MCF 10A (cell line): Measurements from ENCODE around the gene FCHSD2. TPM values are rescaled to one million over a fixed set of nuclear protein-coding genes. Genes with fewer than 3 reads are reported as not detected.

Source experiments
- BruUV-seq: library from RNA; stranded (reverse); fragments of 400-500 nt; replicated peaks from 2 replicates; lab custom pipeline; 2021; lab: Mats Ljungman, UMichigan
- CTCF ChIA-PET: fragments of 300-600 bp; sonication (Branson Sonifier 250); formaldehyde crosslinking; extraction: SDS; loops from one replicate; lab custom pipeline; 2021; ENCODE audit warnings: antibody characterized with exemption, inconsistent platforms; lab: Yijun Ruan, JAX
- POLR2A ChIA-PET: fragments of 300-600, 350-650 bp; sonication (Branson Sonifier 250); formaldehyde crosslinking; extraction: SDS; loops from one replicate; lab custom pipeline; 2020; ENCODE audit warnings: antibody characterized with exemption, inconsistent platforms; lab: Yijun Ruan, JAX
- DNase-seq: peaks from one replicate; pipeline ENCODE4 v3.0.0-alpha.2; 2018; ENCODE audit not compliant: unreplicated experiment
- H3K27ac Mint-ChIP-seq: one replicate; pipeline ENCODE4 v1.8.0; 2022; ENCODE audit warnings: mild to moderate bottlenecking, low read depth, mixed read lengths; ENCODE audit not compliant: unreplicated experiment
- H3K27me3 Mint-ChIP-seq: one replicate; pipeline ENCODE4 v1.8.0; 2022; ENCODE audit warnings: mixed read lengths; ENCODE audit not compliant: insufficient read depth, unreplicated experiment
- H3K36me3 Mint-ChIP-seq: one replicate; pipeline ENCODE4 v1.8.0; 2022; ENCODE audit warnings: mild to moderate bottlenecking, moderate library complexity, mixed read lengths; ENCODE audit not compliant: insufficient read depth, unreplicated experiment
- H3K4me1 Mint-ChIP-seq: one replicate; pipeline ENCODE4 v1.8.0; 2022; ENCODE audit warnings: mixed read lengths; ENCODE audit not compliant: insufficient read depth, unreplicated experiment
- H3K4me3 Mint-ChIP-seq: one replicate; pipeline ENCODE4 v1.8.0; 2022; ENCODE audit warnings: mild to moderate bottlenecking, moderate library complexity, mixed read lengths; ENCODE audit not compliant: unreplicated experiment
- H3K9me3 Mint-ChIP-seq: one replicate; pipeline ENCODE4 v1.8.0; 2022; ENCODE audit warnings: mixed read lengths; ENCODE audit not compliant: unreplicated experiment
- intact Hi-C: fragments of 100-400 bp; cut with micrococcal nuclease; formaldehyde crosslinking; loops from 2 replicates; pipeline ENCODE4 v1.14.1; 2022
- total RNA-seq: library from RNA; stranded (reverse); gene quantifications from 2 replicates; pipeline ENCODE4 v1.2.3, GENCODE V29; 2022
- TF ChIP-seq, protein P1 (sequence below): fragments of 200-600 bp; IDR thresholded peaks from one replicate; pipeline ENCODE4 v1.8.0; 2022; ENCODE audit warnings: antibody characterized with exemption, mild to moderate bottlenecking; ENCODE audit not compliant: unreplicated experiment

FCHSD2 gene
- total RNA-seq, 1 experiment from 2014 or later: 12.8 TPM

DNA sequence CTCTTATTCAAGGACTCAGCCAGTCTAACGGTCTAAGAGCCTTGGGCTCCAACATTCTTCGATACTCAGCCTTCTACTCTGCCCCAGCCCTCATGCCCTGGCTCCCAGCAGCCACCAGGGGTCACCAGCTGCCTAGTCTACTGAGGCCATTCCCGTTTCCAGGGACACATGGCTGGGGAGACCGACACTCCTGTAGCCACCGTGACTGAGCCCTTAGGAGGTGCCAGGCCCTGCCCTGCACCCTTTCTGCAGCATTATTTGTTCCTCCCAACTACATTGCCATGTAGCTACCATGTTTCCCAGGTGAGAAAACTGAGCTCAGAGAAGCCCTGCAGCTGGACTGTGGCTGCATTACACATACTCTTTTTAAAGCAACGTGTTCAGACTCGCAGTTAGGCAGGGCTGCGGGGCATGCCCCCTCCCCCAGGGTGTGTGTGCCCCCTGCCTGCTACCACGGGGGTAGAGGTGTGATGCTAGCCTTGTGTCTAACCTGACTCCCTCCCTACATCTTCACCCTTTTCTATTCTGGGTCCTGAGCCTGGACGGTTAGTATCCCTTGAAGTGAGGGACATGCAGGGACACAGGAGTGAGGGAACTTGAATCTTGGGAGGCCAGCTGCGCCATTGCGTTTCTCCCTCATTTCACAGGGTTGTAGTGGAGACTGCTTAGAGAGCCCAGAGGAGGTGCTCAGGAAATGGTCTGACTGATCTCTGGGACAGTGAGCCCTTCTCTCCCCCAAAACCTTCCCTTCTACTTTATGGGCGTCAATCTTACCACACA is 310.4 kb downstream of the FCHSD2 start:
- BruUV-seq: no TSS peak
- H3K4me1 Mint-ChIP-seq: peaks cover 9% of the 10 kb centered on the region
- ChIA-PET CTCF (interaction anchor here (0.6 to 8.7 kb wide), 46 partner anchors 9 to 893 kb away, joined by 3 to 153 read pairs (median 4); partner anchors contain the start of gene FCHSD2), POLR2A (interaction anchor here (0.6 to 4.5 kb wide), 8 partner anchors 8 to 346 kb away, joined by 3 to 15 read pairs (median 4); partner anchors contain the start of genes ATG16L2 and STARD10)
- H3K36me3 Mint-ChIP-seq: peaks cover 12% of the 10 kb centered on the region
- peak; percentile 82 for DNase-seq
- H3K9me3 Mint-ChIP-seq: no peaks in the 10 kb centered on the region
- H3K27me3 Mint-ChIP-seq: no peaks in the 10 kb centered on the region
- intact Hi-C loops: loop anchor here (1.0 to 5.0 kb wide), 7 partner anchors 18 to 458 kb away; partner anchors contain the start of gene FCHSD2
- TF ChIP-seq, protein P1, sequence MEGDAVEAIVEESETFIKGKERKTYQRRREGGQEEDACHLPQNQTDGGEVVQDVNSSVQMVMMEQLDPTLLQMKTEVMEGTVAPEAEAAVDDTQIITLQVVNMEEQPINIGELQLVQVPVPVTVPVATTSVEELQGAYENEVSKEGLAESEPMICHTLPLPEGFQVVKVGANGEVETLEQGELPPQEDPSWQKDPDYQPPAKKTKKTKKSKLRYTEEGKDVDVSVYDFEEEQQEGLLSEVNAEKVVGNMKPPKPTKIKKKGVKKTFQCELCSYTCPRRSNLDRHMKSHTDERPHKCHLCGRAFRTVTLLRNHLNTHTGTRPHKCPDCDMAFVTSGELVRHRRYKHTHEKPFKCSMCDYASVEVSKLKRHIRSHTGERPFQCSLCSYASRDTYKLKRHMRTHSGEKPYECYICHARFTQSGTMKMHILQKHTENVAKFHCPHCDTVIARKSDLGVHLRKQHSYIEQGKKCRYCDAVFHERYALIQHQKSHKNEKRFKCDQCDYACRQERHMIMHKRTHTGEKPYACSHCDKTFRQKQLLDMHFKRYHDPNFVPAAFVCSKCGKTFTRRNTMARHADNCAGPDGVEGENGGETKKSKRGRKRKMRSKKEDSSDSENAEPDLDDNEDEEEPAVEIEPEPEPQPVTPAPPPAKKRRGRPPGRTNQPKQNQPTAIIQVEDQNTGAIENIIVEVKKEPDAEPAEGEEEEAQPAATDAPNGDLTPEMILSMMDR: peak; percentile 93
- H3K4me3 Mint-ChIP-seq: no peak overlapping the region
- no peak overlapping the region for H3K27ac Mint-ChIP-seq

DNA sequence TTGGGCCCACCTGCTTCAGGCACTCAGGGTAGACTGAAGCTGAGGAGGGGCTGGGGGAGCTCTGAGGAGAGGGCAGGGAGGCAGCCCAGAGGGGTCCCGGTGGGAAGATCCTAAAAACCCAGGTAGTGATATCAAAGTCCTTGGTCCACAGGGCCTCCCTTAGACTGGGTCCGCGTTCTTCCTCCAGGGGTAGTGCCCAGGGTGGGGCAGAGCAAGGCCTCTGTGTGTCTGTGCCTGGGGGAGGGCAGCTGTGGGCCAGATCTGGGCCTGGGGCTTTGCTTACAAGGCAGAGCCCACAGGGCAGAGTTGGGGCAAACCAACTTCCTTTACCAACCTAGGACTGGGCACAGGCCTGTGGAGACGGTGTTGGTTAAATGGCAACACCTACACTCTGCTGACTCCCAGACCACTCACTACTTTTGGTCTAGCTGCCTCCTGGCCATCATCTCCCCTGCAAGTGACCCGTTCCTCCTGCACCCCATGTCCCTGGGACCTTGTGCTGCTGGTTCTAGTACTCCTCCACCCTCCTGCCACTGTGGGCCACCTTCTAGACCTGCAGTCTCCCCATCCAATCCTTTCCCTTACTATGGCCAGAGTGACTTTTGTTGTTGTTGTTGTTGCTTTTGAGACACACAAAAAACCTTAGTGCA is 312.1 kb downstream of the FCHSD2 start:
- ChIA-PET CTCF (interaction anchor here (0.9 to 8.7 kb wide), 7 partner anchors 10 to 459 kb away, joined by 5 to 153 read pairs (median 17); no protein-coding TSS in a partner anchor), POLR2A (interaction anchor here (2.2 to 4.5 kb wide), 2 partner anchors 15 to 348 kb away, joined by 5 to 15 read pairs; partner anchors contain the start of gene ATG16L2)
- TF ChIP-seq, protein P1: no peak
- Mint-ChIP-seq H3K4me1 (peaks cover 9% of the 10 kb centered on the region), H3K27me3 (no peaks in the 10 kb centered on the region), H3K36me3 (peaks cover 7% of the 10 kb centered on the region), H3K27ac (no peak overlapping the region), H3K4me3 (no peak overlapping the region), H3K9me3 (no peaks in the 10 kb centered on the region)
- intact Hi-C loops: loop anchor here (5.0 kb wide), 1 partner anchor 103 kb away; no protein-coding TSS in a partner anchor
- no TSS peak for BruUV-seq
- no peak for DNase-seq

DNA sequence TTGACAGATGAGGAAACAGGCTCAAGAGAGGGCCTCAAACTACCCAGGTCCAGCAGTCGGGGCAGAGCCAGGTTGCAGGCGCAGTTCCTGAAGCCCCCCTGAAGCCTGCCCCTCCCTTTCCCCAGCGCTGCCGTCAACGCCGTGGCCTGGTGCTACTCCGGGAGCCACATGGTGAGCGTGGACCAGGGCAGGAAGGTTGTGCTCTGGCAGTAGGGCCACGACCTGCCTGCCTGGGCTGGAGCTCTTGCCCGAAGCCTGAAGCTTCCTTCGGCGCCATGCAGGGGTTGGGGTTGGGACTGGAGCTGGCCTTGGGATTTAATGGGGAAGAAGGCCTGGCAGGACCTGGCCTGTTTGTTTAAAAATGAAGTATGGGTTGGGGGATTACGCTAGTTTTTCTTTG is 312.9 kb downstream of the FCHSD2 start:
- Mint-ChIP-seq H3K27ac (no peak overlapping the region), H3K9me3 (no peaks in the 10 kb centered on the region), H3K4me1 (peaks cover 9% of the 10 kb centered on the region), H3K36me3 (peaks cover 11% of the 10 kb centered on the region), H3K27me3 (no peaks in the 10 kb centered on the region), H3K4me3 (no peak overlapping the region)
- CTCF ChIA-PET: interaction anchor here (0.6 to 8.7 kb wide), 3 partner anchors 72 to 349 kb away, joined by 3 to 153 read pairs (median 5); no protein-coding TSS in a partner anchor
- TF ChIP-seq, protein P1: no peak
- BruUV-seq: no TSS peak
- intact Hi-C loops: no loop called here
- DNase-seq: no peak
- POLR2A ChIA-PET: interaction anchor here (0.9 kb wide), 1 partner anchor 10 kb away, joined by 4 read pairs; no protein-coding TSS in a partner anchor
